Osteoblast (primary cell): ENCODE measurements around the gene CEP57L1. TPM values are rescaled to one million over a fixed set of nuclear protein-coding genes. Genes with fewer than 3 reads are reported as not detected.

Experiments
- DNase-seq: peaks from one replicate; pipeline ENCODE4 v3.0.0; 2011; ENCODE audit warnings: low spot score, mixed read lengths; ENCODE audit not compliant: insufficient read length; ENCODE audit errors: missing footprints
- H2AFZ ChIP-seq: 2 replicates; pipeline ENCODE4 v1.6.0; 2011; ENCODE audit warnings: mild to moderate bottlenecking, low read length
- H3K27ac ChIP-seq: 2 replicates; pipeline ENCODE4 v1.5.1; 2011; ENCODE audit warnings: mild to moderate bottlenecking, low read depth, low read length, moderate library complexity
- H3K27me3 ChIP-seq: 2 replicates; pipeline ENCODE4 v1.6.0; 2012; ENCODE audit warnings: mild to moderate bottlenecking, control low read depth, inconsistent platforms, low read length, moderate library complexity; ENCODE audit not compliant: insufficient read depth
- H3K36me3 ChIP-seq: 2 replicates; pipeline ENCODE4 v1.5.1; 2011; ENCODE audit warnings: mild to moderate bottlenecking, low read length, control low read depth, moderate library complexity; ENCODE audit not compliant: insufficient read depth
- H3K4me1 ChIP-seq: 2 replicates; pipeline ENCODE4 v1.5.1; 2011; ENCODE audit warnings: mild to moderate bottlenecking, low read length, control low read depth, moderate library complexity; ENCODE audit not compliant: insufficient read depth
- H3K4me2 ChIP-seq: 2 replicates; pipeline ENCODE4 v1.6.0; 2011; ENCODE audit warnings: mild to moderate bottlenecking, low read length; ENCODE audit not compliant: insufficient read depth
- H3K4me3 ChIP-seq: fragments of 200-600 bp; sonication (generic); 3 replicates; pipeline ENCODE4 v1.5.1; 2012; ENCODE audit warnings: mild to moderate bottlenecking, low read length, inconsistent platforms; ENCODE audit not compliant: insufficient read depth
- H3K79me2 ChIP-seq: 2 replicates; pipeline ENCODE4 v1.6.0; 2012; ENCODE audit warnings: mild to moderate bottlenecking, low read length, control low read depth, inconsistent platforms; ENCODE audit not compliant: insufficient read depth
- H3K9me3 ChIP-seq: 2 replicates; pipeline ENCODE4 v1.5.1; 2011; ENCODE audit warnings: low read depth, low read length, control low read depth
- H4K20me1 ChIP-seq: 2 replicates; pipeline ENCODE4 v1.6.0; 2012; ENCODE audit warnings: mild to moderate bottlenecking, low read length, control low read depth; ENCODE audit not compliant: insufficient read depth
- small RNA-seq: library from RNA; depleted of rRNA; stranded (forward); fragments of <200 nt; gene quantifications from one replicate; pipeline ENCODE3, GENCODE V24; 2012
- total RNA-seq: library from RNA; depleted of rRNA; stranded (reverse); fragments of >200 nt; gene quantifications from 2 replicates; pipeline ENCODE4 v1.2.3, GENCODE V29; 2012
- TF ChIP-seq, protein P1 (sequence below): IDR thresholded peaks from 2 replicates; pipeline ENCODE4 v1.5.1; 2011; ENCODE audit warnings: mild to moderate bottlenecking, low read depth, low read length, moderate library complexity; ENCODE audit errors: extremely low read depth

The CEP57L1 gene
- total RNA-seq, 1 donor: 17.7 TPM

DNA sequence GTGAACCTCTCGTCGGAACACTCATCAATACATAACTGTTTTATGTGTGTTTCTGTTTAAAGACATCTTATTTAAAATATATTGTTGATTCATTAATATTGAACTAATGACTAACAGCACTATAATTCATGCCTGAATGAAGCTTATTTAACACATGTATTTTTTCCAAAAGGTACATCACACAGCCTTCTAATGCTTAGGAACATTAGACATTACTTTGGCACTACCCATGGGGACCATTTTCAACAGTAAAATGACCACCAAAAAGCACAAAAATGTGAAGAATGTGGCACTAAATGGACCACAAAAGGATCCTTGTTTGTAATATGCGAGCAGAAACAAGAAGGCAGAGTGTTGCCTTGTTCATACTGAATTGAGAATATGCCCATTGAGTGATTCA, 109.2 kb downstream of the CEP57L1 start:
- TF ChIP-seq, protein P1, sequence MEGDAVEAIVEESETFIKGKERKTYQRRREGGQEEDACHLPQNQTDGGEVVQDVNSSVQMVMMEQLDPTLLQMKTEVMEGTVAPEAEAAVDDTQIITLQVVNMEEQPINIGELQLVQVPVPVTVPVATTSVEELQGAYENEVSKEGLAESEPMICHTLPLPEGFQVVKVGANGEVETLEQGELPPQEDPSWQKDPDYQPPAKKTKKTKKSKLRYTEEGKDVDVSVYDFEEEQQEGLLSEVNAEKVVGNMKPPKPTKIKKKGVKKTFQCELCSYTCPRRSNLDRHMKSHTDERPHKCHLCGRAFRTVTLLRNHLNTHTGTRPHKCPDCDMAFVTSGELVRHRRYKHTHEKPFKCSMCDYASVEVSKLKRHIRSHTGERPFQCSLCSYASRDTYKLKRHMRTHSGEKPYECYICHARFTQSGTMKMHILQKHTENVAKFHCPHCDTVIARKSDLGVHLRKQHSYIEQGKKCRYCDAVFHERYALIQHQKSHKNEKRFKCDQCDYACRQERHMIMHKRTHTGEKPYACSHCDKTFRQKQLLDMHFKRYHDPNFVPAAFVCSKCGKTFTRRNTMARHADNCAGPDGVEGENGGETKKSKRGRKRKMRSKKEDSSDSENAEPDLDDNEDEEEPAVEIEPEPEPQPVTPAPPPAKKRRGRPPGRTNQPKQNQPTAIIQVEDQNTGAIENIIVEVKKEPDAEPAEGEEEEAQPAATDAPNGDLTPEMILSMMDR: no peak
- Histone ChIP-seq H3K36me3 (no peaks in the 10 kb centered on the region), H3K4me2 (no peak overlapping the region), H4K20me1 (no peaks in the 10 kb centered on the region), H3K79me2 (no peaks in the 10 kb centered on the region), H3K27me3 (peaks cover 4% of the 10 kb centered on the region), H3K27ac (no peak overlapping the region), H3K4me3 (no peak overlapping the region), H3K4me1 (no peaks in the 10 kb centered on the region), H2AFZ (no peak overlapping the region), H3K9me3 (no peaks in the 10 kb centered on the region)
- no peak for DNase-seq

DNA sequence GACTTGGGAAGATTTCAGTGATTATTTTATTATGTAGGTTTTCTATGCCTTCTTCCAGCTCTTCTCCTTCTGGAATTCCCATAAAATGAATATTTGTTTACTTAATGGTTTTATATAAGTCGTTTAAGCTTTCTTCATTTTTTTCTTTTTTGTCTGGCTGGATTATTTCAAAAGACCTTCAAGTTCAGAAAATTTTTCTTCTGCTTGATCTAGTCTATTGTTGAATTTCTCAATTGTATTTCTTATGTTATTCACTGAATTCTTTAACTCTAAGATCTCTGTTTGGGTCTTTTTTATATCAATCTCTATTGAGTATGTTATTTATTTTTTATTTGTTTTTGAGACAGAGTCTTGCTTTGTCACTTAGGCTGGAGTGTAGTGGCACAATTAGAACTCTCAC, 117.4 kb downstream of the CEP57L1 start:
- Histone ChIP-seq H3K27ac (no peak overlapping the region), H3K27me3 (peaks cover 7% of the 10 kb centered on the region), H4K20me1 (no peaks in the 10 kb centered on the region), H3K4me1 (no peaks in the 10 kb centered on the region), H3K36me3 (no peaks in the 10 kb centered on the region), H3K4me3 (no peak overlapping the region), H3K9me3 (peaks cover 2% of the 10 kb centered on the region), H3K4me2 (no peak overlapping the region), H3K79me2 (no peaks in the 10 kb centered on the region), H2AFZ (no peak overlapping the region)
- DNase-seq: no peak
- TF ChIP-seq, protein P1: no peak

Small RNA genes lying within 50 kb of the gene (small RNA-seq; reads per million reads assigned to genes)
- gene RNU6-653P: not detected

Other genes with a start within 250 kb of the CEP57L1 start
- gene ARMC2, start 247.1 kb upstream of the CEP57L1 start, total RNA-seq: 1.4 and 2.7 TPM in 2 replicates
- 26.1 and 30.4 TPM in 2 replicates for gene SESN1, start 661 bp upstream of the CEP57L1 start, total RNA-seq